Effector memory CD8-positive, alpha-beta T cell (primary cell): ENCODE measurements around the gene ABCC4.

Source experiments
- ATAC-seq: fragments of 150-1000 bp; cut with Tn5 transposase; replicated peaks from 2 replicates; pipeline ENCODE4 v1.10.0; 2021; ENCODE audit warnings: mild to moderate bottlenecking, moderate library complexity
- DNase-seq, 3 experiments: peaks; one replicate each; pipeline ENCODE4 v3.0.0; 2021
- H3K27ac Mint-ChIP-seq, 2 donors: one replicate each; pipeline ENCODE4 v1.8.0; 2022; ENCODE audit warnings: mild to moderate bottlenecking in 2 of 2, mixed read lengths in 2 of 2, moderate library complexity in 2 of 2
- H3K27me3 Mint-ChIP-seq, 2 donors: one replicate each; pipeline ENCODE4 v1.8.0; 2022; ENCODE audit warnings: mixed read lengths in 2 of 2
- H3K36me3 Mint-ChIP-seq: one replicate; pipeline ENCODE4 v1.8.0; 2022; ENCODE audit warnings: mild to moderate bottlenecking, moderate library complexity, mixed read lengths; ENCODE audit not compliant: insufficient read depth
- H3K4me1 Mint-ChIP-seq, 2 donors: one replicate each; pipeline ENCODE4 v1.8.0; 2022; ENCODE audit warnings: low read depth in 2 of 2, mixed read lengths in 2 of 2
- H3K4me3 Mint-ChIP-seq, 2 donors: one replicate each; pipeline ENCODE4 v1.8.0; 2022; ENCODE audit warnings: mild to moderate bottlenecking in 2 of 2, mixed read lengths in 2 of 2, moderate library complexity in 2 of 2
- H3K9me3 Mint-ChIP-seq, 2 donors: one replicate each; pipeline ENCODE4 v1.8.0; 2022; ENCODE audit warnings: mixed read lengths in 2 of 2

ABCC4 gene

GRCh38 chr13:95243207-95243606, 58.0 kb downstream of the ABCC4 start:
- Mint-ChIP-seq H3K4me3 (no peak overlapping the region), H3K9me3 (no peaks in the 10 kb centered on the region), H3K27ac (no peak overlapping the region), H3K4me1 (peaks cover 8 to 11% of the 10 kb centered on the region in 2 donors), H3K27me3 (no peaks in the 10 kb centered on the region), H3K36me3 (no peaks in the 10 kb centered on the region)
- ATAC-seq (no peak), DNase-seq (no peak)

- H3K4me1 Mint-ChIP-seq: peaks cover 8 to 11% of the 10 kb centered on the region in 2 donors
- H3K9me3 Mint-ChIP-seq: no peaks in the 10 kb centered on the region
- H3K36me3 Mint-ChIP-seq: no peaks in the 10 kb centered on the region
- DNase-seq (no peak), ATAC-seq (no peak)
- H3K4me3 Mint-ChIP-seq: no peak overlapping the region
- no peaks in the 10 kb centered on the region for H3K27me3 Mint-ChIP-seq
- no peak overlapping the region for H3K27ac Mint-ChIP-seq
These were observed 59.9 kb downstream of the ABCC4 start for GRCh38 chr13:95241321-95241720.

GRCh38 chr13:95239283-95239682, 62.0 kb downstream of the ABCC4 start:
- H3K27ac Mint-ChIP-seq: peak overlapping the region in 1 of 2 donors; percentile 30

GRCh38 chr13:95237310-95237870, 63.9 kb downstream of the ABCC4 start:
- no peak for ATAC-seq
- Mint-ChIP-seq H3K27ac (no peak overlapping the region), H3K4me3 (no peak overlapping the region), H3K9me3 (no peaks in the 10 kb centered on the region), H3K27me3 (no peaks in the 10 kb centered on the region), H3K36me3 (peaks cover 3% of the 10 kb centered on the region), H3K4me1 (peaks cover 2 to 6% of the 10 kb centered on the region in 2 donors)
- no peak for DNase-seq

More at GRCh38 chr13:95239283-95239682, 62.0 kb downstream of the ABCC4 start:
- Mint-ChIP-seq H3K27me3 (no peaks in the 10 kb centered on the region), H3K4me1 (peaks cover 2 to 6% of the 10 kb centered on the region in 2 donors), H3K4me3 (no peak overlapping the region), H3K9me3 (no peaks in the 10 kb centered on the region), H3K36me3 (peaks cover 3% of the 10 kb centered on the region)
- ATAC-seq (no peak), DNase-seq (no peak)

- Mint-ChIP-seq H3K36me3 (peaks cover 3% of the 10 kb centered on the region), H3K4me3 (no peak overlapping the region), H3K27ac (no peak overlapping the region), H3K4me1 (peaks cover 2 to 6% of the 10 kb centered on the region in 2 donors), H3K27me3 (no peaks in the 10 kb centered on the region), H3K9me3 (no peaks in the 10 kb centered on the region)
- DNase-seq: no peak
- no peak for ATAC-seq
These were observed 64.5 kb downstream of the ABCC4 start for GRCh38 chr13:95236774-95237173.

- Mint-ChIP-seq H3K4me3 (no peak overlapping the region), H3K27ac (peak overlapping the region in 1 of 2 donors; percentile 19), H3K4me1 (peaks cover 0 to 2% of the 10 kb centered on the region in 2 donors), H3K9me3 (no peaks in the 10 kb centered on the region), H3K36me3 (peaks cover 3% of the 10 kb centered on the region), H3K27me3 (no peaks in the 10 kb centered on the region)
- DNase-seq: no peak
- no peak for ATAC-seq
These were observed 65.3 kb downstream of the ABCC4 start for GRCh38 chr13:95235974-95236373.

GRCh38 chr13:95235199-95235756, 66.0 kb downstream of the ABCC4 start:
- DNase-seq: no peak
- H3K9me3 Mint-ChIP-seq: no peaks in the 10 kb centered on the region
- H3K4me3 Mint-ChIP-seq: no peak overlapping the region
- no peaks in the 10 kb centered on the region for H3K27me3 Mint-ChIP-seq
- H3K36me3 Mint-ChIP-seq: peaks cover 3% of the 10 kb centered on the region
- H3K27ac Mint-ChIP-seq: peak overlapping the region in 1 of 2 donors; percentile 19
- no peak for ATAC-seq
- peaks cover 0 to 2% of the 10 kb centered on the region in 2 donors for H3K4me1 Mint-ChIP-seq

- no peaks in the 10 kb centered on the region for H3K9me3 Mint-ChIP-seq
- no peak overlapping the region for H3K27ac Mint-ChIP-seq
- H3K36me3 Mint-ChIP-seq: peaks cover 3% of the 10 kb centered on the region
- no peaks in the 10 kb centered on the region for H3K27me3 Mint-ChIP-seq
- no peak overlapping the region for H3K4me3 Mint-ChIP-seq
- no peak for DNase-seq
- H3K4me1 Mint-ChIP-seq: peaks cover 0 to 2% of the 10 kb centered on the region in 2 donors
- no peak for ATAC-seq
These were observed 67.0 kb downstream of the ABCC4 start for GRCh38 chr13:95234242-95234641.

- Mint-ChIP-seq H3K4me3 (no peak overlapping the region), H3K4me1 (peaks cover 3% of the 10 kb centered on the region in 2 donors), H3K27me3 (no peaks in the 10 kb centered on the region), H3K36me3 (peaks cover 3% of the 10 kb centered on the region), H3K27ac (no peak overlapping the region), H3K9me3 (no peaks in the 10 kb centered on the region)
- ATAC-seq: no peak
- no peak for DNase-seq
These were observed 68.1 kb downstream of the ABCC4 start for GRCh38 chr13:95233026-95233635.

GRCh38 chr13:95231393-95231792, 69.9 kb downstream of the ABCC4 start:
- Mint-ChIP-seq H3K4me1 (peaks cover 10% of the 10 kb centered on the region in 2 donors), H3K4me3 (no peak overlapping the region), H3K36me3 (peaks cover 3% of the 10 kb centered on the region), H3K27me3 (no peaks in the 10 kb centered on the region), H3K27ac (no peak overlapping the region), H3K9me3 (no peaks in the 10 kb centered on the region)
- ATAC-seq (no peak), DNase-seq (no peak)

- no peaks in the 10 kb centered on the region for H3K9me3 Mint-ChIP-seq
- ATAC-seq: no peak
- peaks cover 8 to 10% of the 10 kb centered on the region in 2 donors for H3K4me1 Mint-ChIP-seq
- no peaks in the 10 kb centered on the region for H3K27me3 Mint-ChIP-seq
- DNase-seq: no peak
- no peak overlapping the region for H3K27ac Mint-ChIP-seq
- no peaks in the 10 kb centered on the region for H3K36me3 Mint-ChIP-seq
- H3K4me3 Mint-ChIP-seq: no peak overlapping the region
These were observed 71.4 kb downstream of the ABCC4 start for GRCh38 chr13:95229855-95230254.

- DNase-seq (no peak), ATAC-seq (no peak)
- Mint-ChIP-seq H3K4me3 (no peak overlapping the region), H3K27ac (no peak overlapping the region), H3K36me3 (no peaks in the 10 kb centered on the region), H3K9me3 (no peaks in the 10 kb centered on the region), H3K27me3 (no peaks in the 10 kb centered on the region), H3K4me1 (peaks cover 8 to 10% of the 10 kb centered on the region in 2 donors)
These were observed 73.1 kb downstream of the ABCC4 start for GRCh38 chr13:95228130-95228529.

GRCh38 chr13:95226932-95227695, 74.1 kb downstream of the ABCC4 start:
- H3K4me1 Mint-ChIP-seq: peaks cover 8 to 10% of the 10 kb centered on the region in 2 donors
- no peak overlapping the region for H3K4me3 Mint-ChIP-seq
- H3K9me3 Mint-ChIP-seq: no peaks in the 10 kb centered on the region
- DNase-seq: no peak
- H3K36me3 Mint-ChIP-seq: no peaks in the 10 kb centered on the region
- ATAC-seq: no peak
- H3K27ac Mint-ChIP-seq: peak overlapping the region; percentile 8 to 41
- no peaks in the 10 kb centered on the region for H3K27me3 Mint-ChIP-seq
